GM10248 (cell line): ENCODE data around the gene SSH2.

Experiments
- CTCF ChIA-PET: fragments of 300-600 bp; sonication (Branson Sonifier 250); formaldehyde crosslinking; extraction: SDS; loops from one replicate; lab custom pipeline; 2021; ENCODE audit warnings: antibody characterized with exemption; lab: Yijun Ruan, JAX
- POLR2A ChIA-PET: fragments of 350-650 bp; sonication (Branson Sonifier 250); formaldehyde crosslinking; extraction: SDS; loops from one replicate; lab custom pipeline; 2020; ENCODE audit warnings: antibody characterized with exemption; lab: Yijun Ruan, JAX
- DNase-seq: peaks from one replicate; pipeline ENCODE4 v3.0.0; 2012; ENCODE audit errors: extremely low spot score
- CTCF ChIP-seq: IDR thresholded peaks from 2 replicates; pipeline ENCODE4 v1.5.1; 2012; ENCODE audit warnings: mild to moderate bottlenecking, low read depth; ENCODE audit errors: extremely low read depth, missing control alignments, control extremely low read depth

The SSH2 gene

DNA sequence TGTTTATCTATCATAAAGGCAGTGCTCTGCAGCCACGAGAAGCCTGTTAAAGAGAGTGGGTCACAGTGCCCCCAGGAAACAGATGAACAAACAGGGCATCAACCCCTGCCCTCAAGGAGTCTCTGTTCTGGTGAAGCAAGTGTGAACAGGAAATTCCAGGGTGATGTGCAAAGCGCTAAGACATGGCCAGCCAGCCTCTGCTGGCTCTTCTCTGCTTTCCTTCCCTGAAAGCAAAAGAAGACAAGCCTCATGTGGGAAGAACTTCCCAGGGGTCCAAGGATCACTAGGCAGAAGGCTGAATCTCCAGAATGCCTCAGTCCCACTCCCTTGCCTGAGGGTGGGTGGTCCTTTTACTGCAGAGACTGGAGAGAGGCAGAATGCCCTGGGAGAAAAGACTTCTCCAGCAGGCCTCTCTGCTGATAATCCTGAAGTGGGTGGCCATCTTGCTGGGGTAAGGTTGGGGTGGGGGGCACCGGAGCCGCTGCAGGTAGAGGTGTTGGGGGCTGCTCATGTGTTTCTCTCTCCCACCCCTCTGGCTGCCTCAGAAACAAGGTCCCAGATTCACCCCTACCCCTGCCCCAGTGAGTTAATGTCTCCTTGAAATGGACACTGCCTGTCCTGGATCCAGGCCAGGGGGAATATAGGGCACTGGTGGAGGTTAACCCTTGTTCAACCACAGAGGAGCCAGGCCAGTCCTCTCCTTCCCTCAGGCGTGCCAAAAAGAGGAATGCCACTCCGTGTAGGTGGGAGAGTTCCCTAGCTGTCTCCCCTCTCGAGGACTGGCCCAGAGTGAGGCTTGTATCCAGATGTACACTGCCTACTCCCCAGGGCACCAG lies 334.7 kb downstream of the SSH2 start:
- CTCF ChIA-PET, result interaction anchor here (0.9 to 8.4 kb wide), 8 partner anchors 17 to 29 kb away, joined by 3 to 144 read pairs (median 6); partner anchors contain the start of gene ABHD15
- POLR2A ChIA-PET, result no interaction called here
- no peak for TF ChIP-seq CTCF

GRCh38 chr17:29594519-29595090 lies 335.4 kb downstream of the SSH2 start:
- POLR2A ChIA-PET, result no interaction called here
- no peak for TF ChIP-seq CTCF
- no peak for DNase-seq
- CTCF ChIA-PET, result interaction anchor here (0.9 to 5.0 kb wide), 8 partner anchors 10 to 377 kb away, joined by 3 to 144 read pairs (median 5); partner anchors contain the start of gene ABHD15

More for the DNA sequence above, 334.7 kb downstream of the SSH2 start:
- no peak for DNase-seq

DNA sequence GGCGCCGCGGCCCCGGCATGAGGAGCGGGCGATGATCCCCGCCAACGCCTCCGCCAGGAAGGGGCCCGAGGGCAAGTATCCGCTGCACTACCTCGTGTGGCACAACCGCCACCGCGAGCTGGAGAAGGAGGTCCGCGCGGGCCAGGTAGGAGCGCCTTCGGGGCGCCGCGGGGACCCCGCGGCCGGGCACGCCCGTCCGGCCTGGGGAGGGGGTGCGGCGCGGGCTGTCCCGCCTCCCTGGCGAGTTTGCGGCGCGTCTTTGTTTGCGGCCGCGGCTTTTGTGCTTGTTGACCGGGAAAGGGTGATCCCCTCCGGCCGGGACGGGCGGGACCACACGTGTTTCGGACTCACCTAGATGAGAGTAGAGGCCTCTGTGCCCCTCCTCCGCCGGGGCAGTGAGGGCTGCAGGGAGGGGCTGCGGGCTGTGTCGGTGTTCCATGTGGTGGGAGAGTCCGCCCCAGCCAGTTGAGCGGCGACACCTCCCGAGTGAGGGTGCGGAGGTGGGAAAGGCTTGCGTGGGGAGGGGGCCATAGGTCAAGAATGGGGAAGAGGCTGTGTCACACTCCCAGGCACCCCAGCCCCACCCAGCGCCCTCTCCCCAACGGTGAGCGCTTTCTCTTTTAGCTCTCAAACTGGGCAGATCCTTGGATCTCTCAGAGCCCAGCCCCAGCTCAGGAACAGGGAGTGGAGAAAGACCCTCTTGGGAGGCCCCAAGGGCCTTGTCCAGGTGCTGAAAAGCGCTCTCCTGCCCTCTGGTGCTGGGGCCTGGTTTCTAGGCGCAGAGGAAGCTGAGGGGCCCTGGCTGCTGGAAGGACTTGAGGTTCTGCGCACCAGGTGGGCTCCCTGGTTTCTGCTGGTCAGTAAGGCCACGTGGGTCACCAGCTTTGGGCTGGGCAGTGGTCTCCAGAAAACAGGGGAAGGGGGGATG lies 336.2 kb downstream of the SSH2 start:
- peak; percentile 41 for TF ChIP-seq CTCF
- ChIA-PET CTCF (interaction anchor here (0.9 to 5.0 kb wide), 10 partner anchors 11 to 376 kb away, joined by 3 to 144 read pairs (median 6); partner anchors contain the start of gene ABHD15), POLR2A (no interaction called here)
- DNase-seq, result no peak

- peak; percentile 52 for DNase-seq
- CTCF ChIA-PET, result interaction anchor here (1.0 to 5.0 kb wide), 16 partner anchors 15 to 417 kb away, joined by 3 to 144 read pairs (median 6); partner anchors contain the start of gene CORO6
- POLR2A ChIA-PET, result no interaction called here
- no peak for TF ChIP-seq CTCF
These were observed 337.0 kb downstream of the SSH2 start, which contains the start of gene ANKRD13B for GRCh38 chr17:29592850-29593551. TSS of gene ANKRD13B (plus strand) at chr17:29593132. CDS start at chr17:29593622, 490 bp downstream.

GRCh38 chr17:29591737-29592608 lies 338.1 kb downstream of the SSH2 start:
- DNase-seq, result peak; percentile 88
- ChIA-PET POLR2A (no interaction called here), CTCF (interaction anchor here (0.5 to 5.0 kb wide), 31 partner anchors 8 to 626 kb away, joined by 3 to 144 read pairs (median 5); partner anchors contain the start of genes CORO6 and TP53I13)

More at GRCh38 chr17:29591737-29592608, 338.1 kb downstream of the SSH2 start:
- TF ChIP-seq CTCF, result peak; percentile 99
